ENCODE data around the gene ENTHD1. TPM values are rescaled to one million over a fixed set of nuclear protein-coding genes. Genes with fewer than 3 reads are reported as not detected.

Gene ENTHD1
- total RNA-seq, 4 donors from 2014 or later: 0.14 TPM; not detected in 3

- H3K4me3 ChIP-seq: no peak overlapping the region
- intact Hi-C loops (cut with DNase I; ENCODE audit: low total_unique reads): no loop called here
- DNase-seq: no peak
- no peaks in the 10 kb centered on the region for H3K9me3 ChIP-seq
- no peaks in the 10 kb centered on the region for H3K36me3 ChIP-seq
- H3K4me1 ChIP-seq: no peaks in the 10 kb centered on the region
- TF ChIP-seq CTCF (IDR thresholded peaks at IDR 0.05): no peak
- TF ChIP-seq POLR2A (IDR thresholded peaks at IDR 0.05): no peak
- H3K27me3 ChIP-seq: no peaks in the 10 kb centered on the region
- H3K27ac ChIP-seq: no peak overlapping the region
Observed at GRCh38 chr22:39940757-39941305, 47.3 kb upstream of the ENTHD1 start.

- no peaks in the 10 kb centered on the region for H3K4me1 ChIP-seq
- H3K36me3 ChIP-seq: no peaks in the 10 kb centered on the region
- no peak overlapping the region for H3K4me3 ChIP-seq
- no peaks in the 10 kb centered on the region for H3K9me3 ChIP-seq
- intact Hi-C loops (cut with DNase I; ENCODE audit: low total_unique reads): no loop called here
- TF ChIP-seq POLR2A (IDR thresholded peaks at IDR 0.05) (no peak), CTCF (IDR thresholded peaks at IDR 0.05) (no peak)
- no peak overlapping the region for H3K27ac ChIP-seq
- no peaks in the 10 kb centered on the region for H3K27me3 ChIP-seq
- no peak for DNase-seq
Observed at GRCh38 chr22:39939830-39940229, 46.3 kb upstream of the ENTHD1 start.

- H3K27me3 ChIP-seq: no peaks in the 10 kb centered on the region
- no peaks in the 10 kb centered on the region for H3K36me3 ChIP-seq
- H3K9me3 ChIP-seq: no peaks in the 10 kb centered on the region
- H3K4me1 ChIP-seq: no peaks in the 10 kb centered on the region
- DNase-seq: no peak
- no peak overlapping the region for H3K27ac ChIP-seq
- no peak for TF ChIP-seq CTCF (IDR thresholded peaks at IDR 0.05)
- TF ChIP-seq POLR2A (IDR thresholded peaks at IDR 0.05): no peak
- H3K4me3 ChIP-seq: no peak overlapping the region
- intact Hi-C loops (cut with DNase I; ENCODE audit: low total_unique reads): no loop called here
Observed at GRCh38 chr22:39938509-39939111, 45.0 kb upstream of the ENTHD1 start.

GRCh38 chr22:39937906-39938305 is 44.3 kb upstream of the ENTHD1 start:
- no peaks in the 10 kb centered on the region for H3K9me3 ChIP-seq
- TF ChIP-seq CTCF (IDR thresholded peaks at IDR 0.05): no peak
- TF ChIP-seq POLR2A (IDR thresholded peaks at IDR 0.05): no peak
- no peak overlapping the region for H3K27ac ChIP-seq
- no peaks in the 10 kb centered on the region for H3K27me3 ChIP-seq
- intact Hi-C loops (cut with DNase I; ENCODE audit: low total_unique reads): no loop called here
- no peak overlapping the region for H3K4me3 ChIP-seq
- no peaks in the 10 kb centered on the region for H3K4me1 ChIP-seq
- H3K36me3 ChIP-seq: no peaks in the 10 kb centered on the region
- DNase-seq: no peak

- intact Hi-C loops (cut with DNase I; ENCODE audit: low total_unique reads): no loop called here
- no peaks in the 10 kb centered on the region for H3K27me3 ChIP-seq
- no peak overlapping the region for H3K27ac ChIP-seq
- TF ChIP-seq CTCF (IDR thresholded peaks at IDR 0.05) (no peak), POLR2A (IDR thresholded peaks at IDR 0.05) (no peak)
- H3K9me3 ChIP-seq: no peaks in the 10 kb centered on the region
- no peak for DNase-seq
- no peak overlapping the region for H3K4me3 ChIP-seq
- no peaks in the 10 kb centered on the region for H3K36me3 ChIP-seq
- H3K4me1 ChIP-seq: no peaks in the 10 kb centered on the region
Observed at GRCh38 chr22:39936523-39937145, 43.1 kb upstream of the ENTHD1 start.

All from uterus (tissue), 4 donors.